Gastrocnemius medialis (tissue), 4 donors: ENCODE data around the gene SCN4B. TPM values are rescaled to one million over a fixed set of nuclear protein-coding genes. Genes with fewer than 3 reads are reported as not detected.

Experiments
- ATAC-seq, 2 donors: fragments of 150-250 bp; one replicate each; pipeline ENCODE4 v1.9.1; 2016
- DNase-seq, 2 donors: peaks; one replicate each; pipeline ENCODE4 v3.0.0-alpha.2; 2019
- H3K27ac ChIP-seq, 4 donors: fragments of 200-600 bp; sonication (generic); 1 replicate in 1 of 4; 2 replicates in 3 of 4; pipeline ENCODE4 v1.5.1; 2016 to 2018; ENCODE audit warnings: mild to moderate bottlenecking in 2 of 4, moderate library complexity in 1 of 4
- H3K27me3 ChIP-seq, 3 donors: fragments of 200-600 bp; sonication (generic) in 2 of 3; 1 replicate in 1 of 3; 2 replicates in 2 of 3; pipeline versions ENCODE4 v1.5.1 to v1.6.0; 2016 to 2019; ENCODE audit warnings: mild to moderate bottlenecking in 1 of 3, moderate library complexity in 1 of 3
- H3K36me3 ChIP-seq, 2 donors: fragments of 200-600 bp; sonication (generic) in 1 of 2; one replicate each; pipeline ENCODE4 v1.5.1; 2017 to 2018
- H3K4me1 ChIP-seq, 2 donors: fragments of 200-600 bp; sonication (generic) in 1 of 2; one replicate each; pipeline ENCODE4 v1.5.1; 2016 to 2017; ENCODE audit warnings: mild to moderate bottlenecking in 2 of 2
- H3K4me3 ChIP-seq, 4 donors: fragments of 200-600 bp; sonication (generic) in 3 of 4; 1 replicate in 1 of 4; 2 replicates in 3 of 4; pipeline ENCODE4 v1.5.1; 2016 to 2019; ENCODE audit warnings: mild to moderate bottlenecking in 2 of 4
- H3K9me3 ChIP-seq, 3 donors: fragments of 200-600 bp; sonication (generic) in 2 of 3; 1 replicate in 1 of 3; 2 replicates in 2 of 3; pipeline ENCODE4 v1.5.1; 2016 to 2019
- POLR2A ChIP-seq, 2 donors: fragments of 450-650 bp; IDR thresholded peaks; one replicate each; pipeline ENCODE4 v1.6.1; 2017; ENCODE audit warnings: antibody characterized with exemption in 2 of 2, mild to moderate bottlenecking in 2 of 2, moderate library complexity in 2 of 2
- in situ Hi-C, 4 donors: fragments of 200-750 bp; cut with MboI; loops; one replicate each; pipeline versions ENCODE4 v1.15.0 to v1.8.0; 2017; ENCODE audit warnings: low sequenced_read_pairs in 4 of 4
- intact Hi-C: fragments of 100-400 bp; cut with DNase I; formaldehyde crosslinking; loops from one replicate; pipeline ENCODE4 v1.15.1; 2023; ENCODE audit warnings: low total_unique reads
- total RNA-seq, 4 donors: library from RNA; depleted of rRNA; stranded (reverse); fragments of >200 nt; gene quantifications; one replicate each; pipeline versions ENCODE4 v1.1.0 to v1.2.3, GENCODE V29; 2016
- TF ChIP-seq, protein P1 (sequence below), 5 experiments: fragments of 450-650 bp in 3 of 5; fragments of 200-600 bp in 2 of 5; sonication (generic) in 2 of 5; IDR thresholded peaks in 4 of 5; conservative IDR thresholded peaks in 1 of 5; 1 replicate in 4 of 5; 2 replicates in 1 of 5; pipeline ENCODE4 v1.5.1; 2016 to 2019; ENCODE audit warnings: antibody characterized with exemption in 5 of 5, mild to moderate bottlenecking in 3 of 5, moderate library complexity in 3 of 5

Gene SCN4B
- total RNA-seq, 4 donors from 2014 or later: 3.5 to 16.3 (median 6.5) TPM

DNA sequence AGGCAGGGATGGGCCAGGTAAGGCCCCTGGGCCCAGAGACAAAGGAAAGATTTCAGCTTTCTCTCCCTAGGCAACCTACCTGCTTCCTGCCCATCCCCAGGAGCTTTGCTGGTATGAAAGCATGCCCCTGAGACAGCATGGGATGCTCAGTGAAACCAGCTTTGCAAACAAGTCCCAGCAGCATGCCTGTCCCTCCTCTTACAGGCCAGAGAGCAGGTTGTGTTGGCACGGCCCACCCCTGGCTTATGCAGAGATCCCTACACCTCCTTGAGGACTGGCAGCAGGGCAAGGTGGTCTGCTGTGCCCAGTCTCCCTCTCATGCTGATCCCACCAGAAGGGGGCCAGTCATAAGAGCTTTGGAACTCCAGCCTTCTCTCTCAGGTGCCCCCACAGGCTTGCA, 3.1 kb downstream of the SCN4B start:
- no peaks in the 10 kb centered on the region for H3K9me3 ChIP-seq
- TF ChIP-seq, protein P1, sequence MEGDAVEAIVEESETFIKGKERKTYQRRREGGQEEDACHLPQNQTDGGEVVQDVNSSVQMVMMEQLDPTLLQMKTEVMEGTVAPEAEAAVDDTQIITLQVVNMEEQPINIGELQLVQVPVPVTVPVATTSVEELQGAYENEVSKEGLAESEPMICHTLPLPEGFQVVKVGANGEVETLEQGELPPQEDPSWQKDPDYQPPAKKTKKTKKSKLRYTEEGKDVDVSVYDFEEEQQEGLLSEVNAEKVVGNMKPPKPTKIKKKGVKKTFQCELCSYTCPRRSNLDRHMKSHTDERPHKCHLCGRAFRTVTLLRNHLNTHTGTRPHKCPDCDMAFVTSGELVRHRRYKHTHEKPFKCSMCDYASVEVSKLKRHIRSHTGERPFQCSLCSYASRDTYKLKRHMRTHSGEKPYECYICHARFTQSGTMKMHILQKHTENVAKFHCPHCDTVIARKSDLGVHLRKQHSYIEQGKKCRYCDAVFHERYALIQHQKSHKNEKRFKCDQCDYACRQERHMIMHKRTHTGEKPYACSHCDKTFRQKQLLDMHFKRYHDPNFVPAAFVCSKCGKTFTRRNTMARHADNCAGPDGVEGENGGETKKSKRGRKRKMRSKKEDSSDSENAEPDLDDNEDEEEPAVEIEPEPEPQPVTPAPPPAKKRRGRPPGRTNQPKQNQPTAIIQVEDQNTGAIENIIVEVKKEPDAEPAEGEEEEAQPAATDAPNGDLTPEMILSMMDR (IDR thresholded peaks at IDR 0.05 in 4 of 5, conservative IDR thresholded peaks at IDR 0.05 in 1 of 5): no peak
- TF ChIP-seq POLR2A (IDR thresholded peaks at IDR 0.05): no peak
- in situ Hi-C loops (loop anchor here in 2 of 4 donors (5.0 to 10.0 kb wide), 2 partner anchors 335 to 338 kb away; no protein-coding TSS in a partner anchor), intact Hi-C loops (loop anchor here (5.0 to 10.0 kb wide), 2 partner anchors 203 to 415 kb away; partner anchors contain the start of gene IFT46)
- peak overlapping the region in 3 of 4 donors; percentile 70 to 86 (median 70) for H3K27ac ChIP-seq
- H3K4me1 ChIP-seq: peaks cover 31 to 36% of the 10 kb centered on the region in 2 donors
- H3K4me3 ChIP-seq: no peak overlapping the region
- peaks cover 0 to 8% (median 0%) of the 10 kb centered on the region in 3 donors for H3K27me3 ChIP-seq
- ATAC-seq (no peak), DNase-seq (no peak)
- H3K36me3 ChIP-seq: no peaks in the 10 kb centered on the region

DNA sequence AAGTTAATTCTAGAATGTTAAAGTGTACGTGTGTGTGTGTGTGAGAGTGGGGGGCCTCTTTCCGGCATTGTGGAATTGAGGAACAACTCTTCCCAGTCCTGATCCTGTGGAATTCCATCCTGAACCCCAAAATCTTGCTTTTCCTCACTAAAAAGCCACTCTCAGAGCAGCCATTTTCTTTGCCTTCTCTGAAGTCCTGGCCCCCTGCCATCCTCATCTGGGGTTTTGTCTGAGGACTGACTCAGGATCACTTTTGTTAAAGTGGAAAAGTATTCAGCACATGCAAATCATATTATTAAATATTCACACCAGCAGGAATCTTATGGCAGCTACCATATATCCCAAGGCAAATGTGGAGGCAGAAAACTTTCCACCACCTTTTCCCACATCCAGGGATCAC, 3.8 kb downstream of the SCN4B start:
- intact Hi-C loops: loop anchor here (5.0 to 10.0 kb wide), 2 partner anchors 203 to 416 kb away; partner anchors contain the start of gene IFT46
- ATAC-seq (no peak), DNase-seq (no peak)
- TF ChIP-seq, protein P1 (IDR thresholded peaks at IDR 0.05 in 4 of 5, conservative IDR thresholded peaks at IDR 0.05 in 1 of 5): no peak
- no peak for TF ChIP-seq POLR2A (IDR thresholded peaks at IDR 0.05)
- Histone ChIP-seq H3K4me1 (peaks cover 28 to 36% of the 10 kb centered on the region in 2 donors), H3K9me3 (no peaks in the 10 kb centered on the region), H3K4me3 (no peak overlapping the region), H3K36me3 (no peaks in the 10 kb centered on the region), H3K27me3 (peaks cover 0 to 8% (median 0%) of the 10 kb centered on the region in 3 donors), H3K27ac (peak overlapping the region in 3 of 4 donors; percentile 70 to 86 (median 70))
- in situ Hi-C loops: loop anchor here in 2 of 4 donors (5.0 to 10.0 kb wide), 2 partner anchors 336 to 338 kb away; no protein-coding TSS in a partner anchor

DNA sequence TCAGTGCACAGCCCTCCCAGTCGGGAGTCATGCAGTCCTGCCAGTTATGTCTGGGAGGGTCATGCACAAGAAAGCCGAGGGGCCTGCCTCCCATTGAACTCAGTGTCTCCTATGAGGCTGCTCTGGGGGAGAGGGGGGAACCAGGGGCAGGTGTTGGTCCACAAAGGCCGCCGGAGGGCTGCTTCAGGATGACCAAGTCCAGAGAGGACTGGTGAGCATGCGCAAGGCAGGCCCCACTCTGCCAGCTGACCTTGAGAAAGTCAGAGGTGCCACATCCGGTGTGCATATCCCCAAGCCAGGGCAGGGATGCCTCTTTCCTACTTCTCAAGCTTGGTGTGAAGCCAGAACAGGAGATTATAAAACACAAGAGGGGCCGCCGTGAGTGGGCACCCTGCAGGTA, 4.4 kb downstream of the SCN4B start:
- ATAC-seq: no peak
- H3K4me1 ChIP-seq: peaks cover 25 to 31% of the 10 kb centered on the region in 2 donors
- no peak for DNase-seq
- TF ChIP-seq, protein P1 (IDR thresholded peaks at IDR 0.05 in 4 of 5, conservative IDR thresholded peaks at IDR 0.05 in 1 of 5): no peak
- no peak for TF ChIP-seq POLR2A (IDR thresholded peaks at IDR 0.05)
- H3K27me3 ChIP-seq: peaks cover 0 to 8% (median 0%) of the 10 kb centered on the region in 3 donors
- in situ Hi-C loops (loop anchor here in 2 of 4 donors (5.0 to 10.0 kb wide), 2 partner anchors 337 to 339 kb away; no protein-coding TSS in a partner anchor), intact Hi-C loops (loop anchor here (5.0 to 10.0 kb wide), 2 partner anchors 204 to 417 kb away; partner anchors contain the start of gene IFT46)
- no peaks in the 10 kb centered on the region for H3K9me3 ChIP-seq
- H3K27ac ChIP-seq: peak overlapping the region in 3 of 4 donors; percentile 70 to 86 (median 70)
- no peak overlapping the region for H3K4me3 ChIP-seq
- no peaks in the 10 kb centered on the region for H3K36me3 ChIP-seq

DNA sequence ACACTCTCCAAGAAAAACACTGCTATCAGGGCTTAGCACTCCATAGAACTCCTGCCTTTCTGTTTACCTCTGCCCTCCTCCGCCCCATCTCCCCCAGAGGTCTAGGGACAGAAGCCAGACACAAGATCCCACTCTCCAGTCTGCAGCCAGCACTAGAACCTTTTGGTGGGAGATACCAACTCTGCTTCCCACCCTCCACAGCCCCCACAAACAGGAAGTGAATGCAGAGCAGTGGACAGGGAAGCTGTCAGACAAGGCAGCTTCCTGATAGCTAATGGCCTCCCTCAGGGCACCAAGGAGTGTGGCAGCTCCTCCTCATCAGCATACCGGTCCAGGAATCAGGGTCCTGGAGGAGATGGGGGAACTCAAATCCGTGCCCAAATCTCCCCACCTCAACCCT, 5.1 kb downstream of the SCN4B start:
- no peaks in the 10 kb centered on the region for H3K36me3 ChIP-seq
- in situ Hi-C loops: loop anchor here in 2 of 4 donors (5.0 to 10.0 kb wide), 2 partner anchors 337 to 340 kb away; no protein-coding TSS in a partner anchor

More for the DNA sequence above, 5.1 kb downstream of the SCN4B start:
- ATAC-seq (no peak), DNase-seq (no peak)
- Histone ChIP-seq H3K4me1 (peaks cover 24 to 26% of the 10 kb centered on the region in 2 donors), H3K27me3 (peaks cover 0 to 6% (median 0%) of the 10 kb centered on the region in 3 donors), H3K27ac (peak overlapping the region in 3 of 4 donors; percentile 70 to 86 (median 70)), H3K9me3 (no peaks in the 10 kb centered on the region), H3K4me3 (no peak overlapping the region)
- intact Hi-C loops: loop anchor here (5.0 to 10.0 kb wide), 2 partner anchors 205 to 417 kb away; partner anchors contain the start of gene IFT46
- TF ChIP-seq, protein P1 (IDR thresholded peaks at IDR 0.05 in 4 of 5, conservative IDR thresholded peaks at IDR 0.05 in 1 of 5): no peak
- no peak for TF ChIP-seq POLR2A (IDR thresholded peaks at IDR 0.05)
